Stimulated activated CD8-positive, alpha-beta memory T cell treated with anti-CD3 and anti-CD28 coated beads, Interleukin-15, amount 100 ng/mL, for 4 hours (primary cell): Measurements from ENCODE around the gene PTPRU.

Source experiments
- DNase-seq, 2 donors: peaks; one replicate each; pipeline ENCODE4 v3.0.0-alpha.2; 2020; ENCODE audit warnings: low read depth in 2 of 2

Gene PTPRU

DNA sequence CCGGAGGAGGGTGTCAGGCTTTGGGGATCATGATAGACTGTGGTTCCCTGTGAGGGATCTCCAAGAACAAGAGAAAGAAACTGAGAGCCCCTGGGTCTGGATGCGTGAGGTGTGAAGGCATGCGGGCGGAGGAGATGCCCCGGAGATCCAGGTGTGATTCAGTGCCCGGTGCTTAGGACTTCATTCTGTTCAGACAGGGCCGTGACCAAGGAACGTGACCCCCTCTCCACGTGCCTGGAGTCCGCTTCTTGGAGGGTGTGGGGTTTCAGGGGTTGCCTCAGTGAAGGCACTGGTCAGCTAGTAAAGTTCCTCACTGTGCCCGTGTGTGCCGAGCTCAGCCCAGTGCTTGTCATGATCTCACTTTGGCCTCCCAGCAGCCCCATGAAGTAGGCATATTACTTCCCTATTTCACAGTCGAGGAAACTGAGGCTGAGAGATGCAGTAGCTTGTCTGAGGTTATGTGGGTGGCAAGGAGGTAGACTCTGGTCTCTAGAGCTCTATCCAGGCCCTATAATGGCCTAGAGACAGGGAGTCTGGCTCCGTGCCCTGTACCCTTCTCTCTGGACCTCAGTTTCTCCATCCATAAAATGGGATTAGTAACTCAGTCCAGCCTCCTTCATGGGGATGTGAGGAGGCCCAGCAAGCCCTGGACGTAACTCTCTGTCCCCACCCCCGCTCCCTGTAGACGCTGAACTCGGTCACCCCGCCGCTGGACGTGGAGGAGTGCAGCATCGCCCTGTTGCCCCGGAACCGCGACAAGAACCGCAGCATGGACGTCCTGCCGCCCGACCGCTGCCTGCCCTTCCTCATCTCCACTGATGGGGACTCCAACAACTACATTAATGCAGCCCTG, 81.0 kb downstream of the PTPRU start:
- no peak for DNase-seq

GRCh38 chr1:29317916-29318530, 81.7 kb downstream of the PTPRU start:
- no peak for DNase-seq

GRCh38 chr1:29318724-29319123, 82.4 kb downstream of the PTPRU start:
- DNase-seq = no peak

DNA sequence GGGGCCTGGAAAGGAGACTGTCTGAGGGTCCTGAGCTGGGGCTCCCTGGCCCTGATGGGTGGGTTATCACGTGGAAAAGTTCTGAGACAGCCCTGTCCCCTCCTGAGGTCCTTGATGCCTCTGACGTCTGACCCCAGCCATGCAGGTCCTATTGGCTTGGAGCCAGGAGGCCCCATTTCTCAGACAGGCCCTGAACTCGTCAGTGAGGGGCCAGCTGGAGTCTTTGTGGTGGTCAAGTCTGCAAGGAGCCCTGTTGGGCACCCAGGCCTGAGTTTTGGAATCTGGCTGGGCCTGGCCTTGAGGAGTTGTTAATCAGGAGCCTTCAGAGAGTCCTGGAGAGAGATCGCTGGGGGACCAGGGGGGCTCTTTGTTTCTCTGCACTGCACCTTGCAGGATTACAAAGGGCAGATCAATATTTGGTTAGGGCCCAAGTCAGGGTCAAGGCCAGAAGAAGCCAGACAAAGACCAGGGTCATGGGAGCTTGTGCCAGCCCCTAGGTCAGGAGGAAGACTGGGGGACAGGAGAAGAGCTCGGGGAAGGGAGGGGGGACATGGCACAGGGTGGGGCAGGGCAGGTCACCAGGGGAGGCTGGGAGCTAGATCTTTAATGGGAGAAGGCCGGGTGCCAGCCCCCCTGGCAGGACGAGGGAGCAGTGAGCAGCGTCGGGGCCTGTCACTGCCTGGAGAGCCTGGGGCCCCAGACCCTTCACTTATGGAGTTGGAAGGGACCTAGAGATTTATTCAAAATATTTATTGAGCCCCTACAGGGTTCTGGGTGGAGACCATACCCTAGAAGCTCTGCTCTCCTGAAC, 83.2 kb downstream of the PTPRU start:
- no peak for DNase-seq

DNA sequence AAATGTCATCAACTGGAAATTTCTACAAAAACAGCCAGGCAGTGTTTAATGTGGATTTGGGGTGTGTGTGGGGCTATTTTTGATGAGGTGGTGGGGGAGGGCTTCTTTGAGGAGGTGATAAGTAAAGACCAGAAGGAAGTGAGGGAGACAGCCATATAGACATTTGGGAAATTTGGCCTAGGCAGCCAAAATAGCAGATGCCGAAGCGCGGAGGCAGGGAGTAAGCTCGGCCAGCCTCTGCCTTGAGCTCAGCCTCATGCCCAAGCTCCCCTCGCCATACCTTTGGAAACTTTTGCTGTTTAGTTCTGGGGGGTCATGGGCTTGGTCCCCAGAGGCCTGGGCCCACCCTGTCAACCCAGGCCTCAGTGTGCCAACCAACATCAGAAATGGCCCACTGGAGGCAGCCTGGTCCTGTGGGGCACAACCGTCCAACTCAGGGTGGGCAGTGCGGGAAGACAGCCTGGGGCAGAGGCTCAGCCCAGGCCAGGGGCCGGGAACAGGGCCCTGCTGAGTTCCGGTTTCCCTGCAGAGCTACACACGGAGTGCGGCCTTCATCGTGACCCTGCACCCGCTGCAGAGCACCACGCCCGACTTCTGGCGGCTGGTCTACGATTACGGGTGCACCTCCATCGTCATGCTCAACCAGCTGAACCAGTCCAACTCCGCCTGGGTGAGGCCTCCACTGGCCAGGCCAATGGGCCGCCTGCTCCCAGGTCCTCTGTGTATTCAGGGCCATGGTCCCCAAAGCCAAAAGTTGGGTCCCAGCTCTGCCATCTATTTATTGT, 84.0 kb downstream of the PTPRU start:
- no peak for DNase-seq

- no peak for DNase-seq
Observed at GRCh38 chr1:29321176-29321575, 84.9 kb downstream of the PTPRU start.

- no peak for DNase-seq
Observed at GRCh38 chr1:29322147-29322694, 85.9 kb downstream of the PTPRU start.

- DNase-seq = no peak
Observed at GRCh38 chr1:29322861-29323585, 86.7 kb downstream of the PTPRU start.

GRCh38 chr1:29323636-29324035, 87.3 kb downstream of the PTPRU start:
- DNase-seq = no peak

- no peak for DNase-seq
Observed at GRCh38 chr1:29324202-29324601, 87.9 kb downstream of the PTPRU start.

DNA sequence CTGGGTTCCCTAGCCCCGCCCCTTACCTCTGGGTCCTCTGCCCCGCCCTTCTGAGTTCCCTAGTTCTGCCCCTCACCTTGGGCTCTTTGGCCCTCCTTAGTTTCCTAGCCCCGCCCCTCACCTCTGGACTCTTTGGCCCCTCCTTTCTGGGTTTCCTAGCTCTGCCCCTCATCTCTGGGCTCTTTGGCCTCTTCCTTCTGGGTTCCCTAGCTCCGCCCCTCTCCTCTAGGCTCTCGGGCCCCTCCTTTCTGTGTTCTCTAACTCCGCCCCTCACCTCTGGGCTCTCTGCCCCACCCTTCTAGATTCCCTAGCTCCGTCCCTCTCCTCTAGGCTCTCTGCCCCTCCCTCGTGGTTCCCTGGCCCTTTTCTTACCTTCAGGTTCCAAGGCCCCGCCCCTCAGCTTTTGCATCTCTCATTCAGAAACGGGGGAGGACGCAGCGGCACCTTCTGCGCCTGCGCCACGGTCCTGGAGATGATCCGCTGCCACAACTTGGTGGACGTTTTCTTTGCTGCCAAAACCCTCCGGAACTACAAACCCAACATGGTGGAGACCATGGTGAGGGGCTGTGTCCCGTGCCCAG, 88.5 kb downstream of the PTPRU start:
- DNase-seq = no peak

GRCh38 chr1:29325675-29326074, 89.4 kb downstream of the PTPRU start:
- no peak for DNase-seq

DNA sequence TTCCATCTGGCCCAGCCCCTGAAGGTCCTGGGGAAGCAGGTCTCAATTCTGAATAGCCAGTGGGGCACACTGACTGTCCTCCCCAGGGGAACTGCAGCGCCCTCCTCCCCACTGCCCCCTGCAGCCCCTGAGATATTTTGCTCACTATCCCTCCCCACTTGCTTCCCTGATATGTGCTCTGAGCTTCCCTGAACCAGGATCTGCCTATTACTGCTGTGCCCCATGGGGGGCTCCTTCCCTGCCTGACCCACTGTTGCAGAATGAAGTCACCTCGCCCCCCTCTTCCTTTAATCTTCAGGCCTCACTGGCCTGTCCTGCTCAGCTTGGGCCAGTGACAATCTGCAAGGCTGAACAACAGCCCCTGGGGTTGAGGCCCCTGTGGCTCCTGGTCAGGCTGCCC, 89.8 kb downstream of the PTPRU start:
- DNase-seq = no peak

GRCh38 chr1:29327223-29327935, 91.1 kb downstream of the PTPRU start:
- no peak for DNase-seq

DNA sequence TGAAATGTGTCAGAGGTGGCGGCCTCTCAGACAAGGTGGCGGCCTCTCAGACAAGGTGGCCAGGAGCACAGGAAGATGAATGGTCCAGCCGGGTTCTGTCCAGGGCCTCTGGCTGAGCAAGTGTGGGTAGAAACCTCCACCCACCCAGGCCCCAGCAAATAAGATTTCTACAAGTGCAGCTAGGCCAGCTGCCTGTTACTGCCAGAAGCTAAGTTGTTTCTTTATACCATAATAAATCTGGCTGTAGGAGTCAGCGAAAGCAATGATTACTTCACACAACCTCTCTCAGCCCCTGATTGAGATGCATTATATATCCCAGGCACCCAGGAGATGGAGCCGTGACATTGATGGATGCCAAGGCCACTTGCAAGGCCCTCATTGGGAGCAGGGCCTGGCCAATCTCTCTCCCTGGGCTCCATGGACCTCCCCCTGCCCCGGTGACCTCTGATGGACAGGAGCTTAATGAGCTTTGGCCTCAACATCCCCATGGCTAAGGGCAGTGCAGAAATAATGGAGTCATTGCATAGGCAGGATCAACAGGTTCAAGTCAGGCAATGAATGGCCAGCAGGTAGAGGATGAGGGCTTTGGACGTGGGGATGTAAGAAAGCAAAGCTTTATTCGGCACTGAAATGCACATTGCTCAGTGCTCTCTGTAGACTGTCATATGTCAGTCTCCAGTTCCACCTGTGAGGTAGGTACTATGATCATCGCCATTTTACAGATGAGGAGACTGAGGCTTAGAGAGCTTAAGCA, 92.9 kb downstream of the PTPRU start:
- no peak for DNase-seq

DNA sequence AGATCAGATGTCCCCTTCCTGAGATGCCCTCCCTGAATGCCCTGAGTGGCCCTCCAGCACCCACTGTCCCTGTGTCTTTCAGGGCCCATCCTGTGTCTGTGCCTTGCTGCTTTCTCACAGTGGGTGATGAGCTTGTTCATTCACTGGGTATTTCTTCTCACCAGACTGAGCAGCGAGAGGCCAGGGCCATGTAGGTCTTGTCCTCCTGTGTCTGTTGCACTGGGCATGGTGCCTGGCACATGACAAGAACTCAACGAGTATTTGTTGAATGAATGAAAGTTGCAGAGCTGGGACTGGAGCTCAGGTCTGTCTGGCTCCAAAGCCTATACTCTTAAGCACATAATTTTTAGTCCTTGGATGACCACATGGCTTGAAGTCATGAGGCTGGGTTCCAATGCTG, 93.8 kb downstream of the PTPRU start:
- DNase-seq = no peak

DNA sequence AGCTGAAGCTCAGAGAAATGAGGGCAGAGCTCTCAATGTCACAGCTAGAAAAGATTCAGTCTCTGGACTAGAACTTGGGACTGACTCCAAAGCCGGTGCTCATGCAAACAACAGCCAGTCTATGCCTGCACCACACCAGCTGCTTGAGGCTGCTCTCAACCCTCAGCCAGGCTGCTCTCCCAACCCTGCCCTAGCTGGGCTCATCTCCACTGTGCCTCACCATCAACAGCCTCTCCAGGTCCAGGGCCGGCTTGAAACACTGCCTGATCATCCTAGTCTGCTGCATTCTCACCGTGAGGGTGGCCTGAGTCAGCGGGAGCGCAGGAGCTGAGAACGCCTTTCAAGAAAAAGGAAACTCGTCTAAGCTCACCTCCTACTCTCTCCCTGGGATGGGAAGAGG, 94.5 kb downstream of the PTPRU start:
- no peak for DNase-seq

GRCh38 chr1:29331309-29331708, 95.0 kb downstream of the PTPRU start:
- no peak for DNase-seq

- no peak for DNase-seq
Observed at GRCh38 chr1:29331729-29332128, 95.4 kb downstream of the PTPRU start.
